Activated naive CD4-positive, alpha-beta T cell treated with anti-CD3 and anti-CD28 coated beads, Interleukin-2, amount 10 ng/mL, durations not matched to agents 7 days and 5 days (primary cell): ENCODE data around the gene SLC4A2.
A peak's percentile ranks its signal among the peaks of the same experiment; 100 is the strongest.

Experiments used
- CTCF ChIA-PET: fragments of 350-600 bp; sonication (Branson Sonifier 250); formaldehyde crosslinking; loops from one replicate; lab custom pipeline; 2021; ENCODE audit warnings: antibody characterized with exemption; lab: Charles Lee
- DNase-seq: peaks from one replicate; pipeline ENCODE4 v3.0.0-alpha.2; 2020
- H3K27ac Mint-ChIP-seq: one replicate; pipeline ENCODE4 v1.8.0; 2021; ENCODE audit warnings: mild to moderate bottlenecking, moderate library complexity, mixed read lengths
- H3K27me3 Mint-ChIP-seq: one replicate; pipeline ENCODE4 v1.8.0; 2021; ENCODE audit warnings: mild to moderate bottlenecking, mixed read lengths
- H3K36me3 Mint-ChIP-seq: one replicate; pipeline ENCODE4 v1.8.0; 2021; ENCODE audit warnings: mixed read lengths
- H3K4me1 Mint-ChIP-seq: one replicate; pipeline ENCODE4 v1.8.0; 2021; ENCODE audit warnings: mixed read lengths
- H3K4me3 Mint-ChIP-seq: one replicate; pipeline ENCODE4 v1.8.0; 2021; ENCODE audit warnings: mild to moderate bottlenecking, moderate library complexity, mixed read lengths
- H3K9me3 Mint-ChIP-seq: one replicate; pipeline ENCODE4 v1.8.0; 2021; ENCODE audit warnings: mixed read lengths

The SLC4A2 gene

DNA sequence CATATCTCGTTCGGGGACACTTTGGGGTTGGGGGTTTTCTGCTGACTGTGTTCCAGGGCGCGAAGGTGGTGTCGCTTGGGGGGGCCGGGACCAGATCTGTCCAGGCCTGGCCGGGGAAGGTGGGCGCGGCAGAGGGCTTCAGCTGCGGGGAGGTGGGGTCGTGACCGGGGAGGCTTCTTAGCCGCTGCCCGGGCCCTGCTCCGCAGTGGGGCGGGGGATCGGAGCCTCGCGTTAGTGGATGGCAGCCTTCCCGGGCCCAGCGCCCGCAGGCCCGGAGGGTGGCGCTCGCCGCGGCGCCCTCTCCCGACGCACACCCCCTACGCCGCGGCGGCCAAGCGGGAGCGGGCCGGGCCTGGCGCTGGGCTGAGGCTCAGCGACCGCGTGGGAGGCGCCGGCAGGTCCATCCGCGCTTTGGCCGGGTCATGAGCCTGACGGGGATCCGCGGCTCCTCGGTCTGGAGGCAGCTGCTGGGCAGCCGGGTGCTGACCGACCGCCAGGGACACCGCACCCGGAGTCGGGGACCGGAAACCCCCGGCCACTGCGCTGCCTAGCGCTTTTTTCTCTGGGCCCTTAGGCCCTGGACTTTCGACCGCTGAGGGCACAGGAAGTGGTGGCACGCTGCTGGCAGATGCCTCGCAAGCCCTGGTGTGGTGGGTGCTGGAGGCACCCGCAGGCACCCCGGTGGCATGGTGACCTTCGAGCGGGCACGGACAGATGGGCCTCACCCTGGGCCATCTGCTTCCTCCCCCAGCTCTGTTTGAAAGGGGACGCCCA is 28.0 kb downstream of the SLC4A2 start:
- Mint-ChIP-seq H3K4me1 (peaks cover 38% of the 10 kb centered on the region), H3K27me3 (peaks cover 66% of the 10 kb centered on the region), H3K27ac (no peak overlapping the region), H3K36me3 (peaks cover 5% of the 10 kb centered on the region), H3K9me3 (no peaks in the 10 kb centered on the region), H3K4me3 (peak overlapping the region; percentile 89)
- CTCF ChIA-PET = interaction anchor here (0.8 to 1.3 kb wide), 2 partner anchors 19 to 102 kb away, joined by 3 read pairs; no protein-coding TSS in a partner anchor
- DNase-seq = peak; percentile 48

DNA sequence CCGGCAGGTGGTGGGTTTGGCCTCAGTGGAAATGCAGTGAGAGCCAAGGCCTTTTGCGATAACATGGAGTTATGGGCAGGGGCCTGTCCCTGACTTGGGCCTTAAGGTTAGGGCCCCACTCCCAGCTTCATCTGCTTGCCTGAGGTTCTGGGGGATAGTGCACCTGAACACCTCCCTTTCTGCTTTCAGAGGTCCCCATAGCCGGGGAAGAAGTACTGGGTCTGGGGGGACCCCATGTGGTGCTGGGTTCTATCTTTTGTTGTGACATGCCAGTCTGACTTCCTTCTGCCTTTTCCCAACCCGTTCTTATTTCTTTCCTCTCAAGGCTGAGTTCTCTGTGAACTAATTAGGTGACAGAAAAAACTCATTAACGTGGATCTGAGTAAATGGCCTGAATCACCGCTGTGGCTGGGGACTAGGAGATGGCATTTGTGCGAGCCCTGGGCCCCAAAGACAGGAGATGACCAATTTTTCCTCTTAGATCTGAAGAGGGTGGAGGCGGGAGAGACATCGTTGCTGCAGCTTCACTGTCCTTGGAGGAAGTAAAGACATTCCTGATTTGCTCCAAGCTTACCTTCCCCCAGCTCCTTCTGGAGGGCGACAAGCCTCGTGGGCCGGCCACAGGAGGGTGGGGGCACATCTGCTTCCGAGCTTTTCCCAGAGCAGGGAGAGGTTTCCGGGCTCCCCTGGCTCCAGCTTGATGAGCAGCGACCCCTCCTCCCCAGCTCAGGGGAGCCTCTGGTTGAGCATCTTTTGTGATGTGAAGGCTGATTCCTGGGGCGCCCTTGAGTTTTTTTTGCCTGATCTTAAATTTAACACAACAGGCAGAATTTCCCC is 28.8 kb downstream of the SLC4A2 start:
- no peak for DNase-seq
- Mint-ChIP-seq H3K4me3 (peak overlapping the region; percentile 13), H3K27ac (no peak overlapping the region), H3K36me3 (peaks cover 2% of the 10 kb centered on the region), H3K4me1 (peaks cover 34% of the 10 kb centered on the region), H3K9me3 (no peaks in the 10 kb centered on the region), H3K27me3 (peaks cover 66% of the 10 kb centered on the region)
- CTCF ChIA-PET = interaction anchor here (0.8 to 1.3 kb wide), 2 partner anchors 20 to 102 kb away, joined by 3 read pairs; no protein-coding TSS in a partner anchor

DNA sequence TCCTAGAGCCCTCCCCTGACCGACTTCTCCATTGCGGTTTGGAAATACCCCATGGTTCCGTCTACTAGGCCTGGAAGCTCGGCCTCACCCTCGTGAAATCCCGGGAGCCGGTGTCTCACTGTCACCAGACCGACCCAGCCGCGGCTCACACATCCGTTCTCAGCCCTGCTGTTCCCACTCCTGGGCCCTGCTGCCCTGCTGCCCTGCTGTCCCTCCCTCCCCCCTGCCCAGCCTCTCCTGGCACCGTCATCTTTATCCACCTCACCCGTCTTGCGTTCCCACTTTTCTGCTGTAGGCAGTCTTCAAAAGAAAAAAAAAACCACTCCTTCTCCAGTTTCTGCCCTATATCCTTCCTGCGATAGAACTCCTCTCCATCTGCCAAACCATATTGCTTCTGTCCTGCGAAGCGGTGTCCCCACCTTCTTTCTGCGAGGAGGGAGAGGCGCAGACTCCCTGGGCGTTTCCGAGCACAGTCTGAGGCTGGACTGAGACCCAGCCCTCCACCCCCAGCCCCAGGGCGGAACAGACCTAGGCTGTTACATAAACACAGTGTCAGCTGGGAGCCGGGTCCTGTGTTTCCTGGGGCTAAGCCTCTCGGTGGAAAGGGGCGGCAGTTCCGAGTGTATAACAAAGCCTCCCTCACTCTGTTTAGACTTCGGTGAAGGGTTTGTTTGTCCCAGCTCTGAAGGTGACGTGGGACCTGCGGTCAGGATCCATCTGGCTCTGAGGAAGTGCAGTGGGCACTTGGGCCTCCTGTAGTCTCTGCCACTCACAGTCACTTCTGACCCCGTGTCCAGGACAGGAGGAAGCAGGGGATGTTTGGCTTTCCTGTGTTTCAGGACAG is 29.7 kb downstream of the SLC4A2 start:
- peak overlapping the region; percentile 1 for H3K27ac Mint-ChIP-seq
- CTCF ChIA-PET = interaction anchor here (0.9 to 2.3 kb wide), 6 partner anchors 14 to 126 kb away, joined by 3 to 10 read pairs (median 4); no protein-coding TSS in a partner anchor
- H3K9me3 Mint-ChIP-seq = no peaks in the 10 kb centered on the region
- peaks cover 62% of the 10 kb centered on the region for H3K27me3 Mint-ChIP-seq
- H3K4me1 Mint-ChIP-seq = peaks cover 28% of the 10 kb centered on the region
- H3K36me3 Mint-ChIP-seq = peaks cover 2% of the 10 kb centered on the region
- no peak for DNase-seq
- H3K4me3 Mint-ChIP-seq = peak overlapping the region; percentile 0

DNA sequence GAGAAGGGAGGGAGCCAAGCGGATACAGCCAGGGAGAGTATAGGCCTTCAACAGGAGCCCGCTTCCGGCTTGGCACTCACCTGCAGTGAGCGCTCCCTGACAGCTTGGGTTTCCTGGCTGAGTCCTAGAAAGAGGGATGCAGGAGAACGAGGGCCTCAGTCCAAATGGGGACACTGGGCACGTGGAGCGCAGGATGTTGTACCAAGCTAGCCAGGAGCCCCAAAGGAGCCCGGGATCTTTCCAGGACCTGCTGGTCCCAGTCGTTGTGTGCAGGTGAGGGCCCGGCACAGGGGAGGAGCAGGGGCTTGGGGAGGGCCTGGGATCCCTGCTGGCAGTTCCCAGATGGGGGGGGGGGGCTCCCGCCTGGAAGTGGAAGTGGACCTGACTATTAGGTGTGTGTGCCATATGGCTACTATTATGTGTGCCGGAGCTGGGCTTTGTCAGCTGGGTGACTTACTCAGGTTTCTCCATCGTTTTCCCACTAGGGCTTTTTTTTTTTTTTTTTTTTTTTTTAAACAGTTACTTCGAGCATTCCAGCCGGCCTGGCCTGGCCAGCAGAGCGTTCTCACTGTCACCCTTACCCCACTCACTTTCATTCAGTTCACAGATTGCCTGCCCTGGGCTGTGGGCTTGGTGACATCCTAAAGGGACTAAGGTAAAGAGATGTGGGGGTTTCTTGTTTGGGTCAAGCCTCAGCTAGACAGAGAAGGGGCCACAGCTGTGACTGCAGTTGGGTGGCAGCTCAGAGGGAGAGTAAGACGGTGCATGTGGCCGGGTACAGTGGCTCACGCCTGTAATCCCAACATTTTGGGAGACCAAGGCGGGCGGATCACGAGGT is 30.7 kb downstream of the SLC4A2 start:
- Mint-ChIP-seq H3K4me1 (peaks cover 22% of the 10 kb centered on the region), H3K9me3 (no peaks in the 10 kb centered on the region), H3K27me3 (peaks cover 53% of the 10 kb centered on the region), H3K27ac (no peak overlapping the region), H3K4me3 (no peak overlapping the region), H3K36me3 (peaks cover 2% of the 10 kb centered on the region)
- no peak for DNase-seq
- CTCF ChIA-PET = interaction anchor here (0.9 to 2.3 kb wide), 6 partner anchors 13 to 127 kb away, joined by 3 to 10 read pairs (median 5); partner anchors contain the start of gene ABCB8

DNA sequence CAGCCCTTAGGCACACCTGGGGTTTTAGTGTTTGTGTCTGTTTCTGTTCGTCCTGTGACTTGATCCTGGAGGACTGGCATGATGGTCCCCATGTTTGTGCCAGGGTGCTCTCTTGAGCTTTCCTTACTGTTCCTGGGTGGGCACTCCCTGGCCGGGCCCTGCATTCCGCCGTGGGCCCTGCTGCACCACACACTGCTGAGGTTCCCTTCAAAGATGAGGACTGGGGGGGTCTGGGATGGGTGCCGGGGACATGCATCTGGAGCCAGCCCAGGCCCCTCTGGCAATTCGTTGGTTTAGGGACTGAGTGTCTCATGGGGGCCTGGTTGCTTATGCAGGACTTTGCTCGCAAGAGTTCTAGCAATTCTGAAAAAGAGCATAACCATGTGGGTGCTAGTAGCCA is 31.6 kb downstream of the SLC4A2 start:
- CTCF ChIA-PET = interaction anchor here (1.3 to 2.3 kb wide), 4 partner anchors 17 to 128 kb away, joined by 4 to 10 read pairs (median 8); partner anchors contain the start of gene ABCB8
- no peaks in the 10 kb centered on the region for H3K9me3 Mint-ChIP-seq
- H3K4me1 Mint-ChIP-seq = peaks cover 13% of the 10 kb centered on the region
- H3K27ac Mint-ChIP-seq = no peak overlapping the region
- DNase-seq = no peak
- H3K4me3 Mint-ChIP-seq = no peak overlapping the region
- H3K27me3 Mint-ChIP-seq = peaks cover 44% of the 10 kb centered on the region
- peaks cover 2% of the 10 kb centered on the region for H3K36me3 Mint-ChIP-seq

DNA sequence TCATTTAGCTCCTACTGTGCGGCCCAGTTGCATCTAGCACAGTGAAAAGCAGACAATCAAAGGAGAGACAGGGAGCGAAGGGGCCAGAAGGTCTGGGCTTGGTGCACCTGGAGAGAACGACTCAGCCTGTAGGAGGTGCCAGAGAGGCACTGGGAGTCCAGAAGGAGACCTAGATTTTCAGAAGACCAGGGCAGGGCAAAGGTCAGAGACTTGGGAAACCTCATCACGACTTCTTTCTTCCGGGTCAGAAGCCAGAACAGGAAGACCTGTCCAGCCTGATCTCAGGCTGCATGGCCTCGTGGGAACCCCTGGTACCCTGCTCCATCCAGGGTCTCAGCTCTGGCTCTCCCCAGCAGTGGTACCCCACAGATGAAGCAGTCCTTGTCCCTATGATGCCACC is 32.0 kb downstream of the SLC4A2 start:
- Mint-ChIP-seq H3K27ac (no peak overlapping the region), H3K4me1 (peaks cover 12% of the 10 kb centered on the region), H3K36me3 (peaks cover 2% of the 10 kb centered on the region), H3K4me3 (no peak overlapping the region), H3K9me3 (no peaks in the 10 kb centered on the region), H3K27me3 (peaks cover 43% of the 10 kb centered on the region)
- DNase-seq = peak; percentile 45
- CTCF ChIA-PET = interaction anchor here (0.9 to 2.3 kb wide), 4 partner anchors 13 to 129 kb away, joined by 4 to 10 read pairs (median 8); partner anchors contain the start of gene ABCB8

DNA sequence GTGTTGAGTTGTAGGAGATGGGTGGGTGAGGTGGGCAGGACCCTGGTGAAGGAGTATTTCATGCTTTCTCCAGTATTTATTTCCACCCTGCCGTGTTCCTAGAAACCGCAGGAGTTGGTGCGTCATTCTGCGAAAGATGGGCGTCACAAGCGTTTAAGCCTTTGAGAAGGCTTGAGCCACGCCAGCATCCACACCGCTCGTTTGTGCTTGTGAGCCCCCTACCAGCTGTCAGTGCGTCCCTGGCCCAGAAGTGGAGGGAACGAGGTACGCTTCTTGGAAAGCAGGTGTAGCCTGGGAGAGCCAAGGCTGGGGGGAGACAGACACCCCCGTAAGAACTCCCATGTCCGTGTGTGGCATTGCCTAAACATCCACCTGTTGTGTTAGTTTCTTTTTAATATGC is 32.6 kb downstream of the SLC4A2 start:
- no peak for DNase-seq
- H3K4me3 Mint-ChIP-seq = no peak overlapping the region
- peaks cover 11% of the 10 kb centered on the region for H3K4me1 Mint-ChIP-seq
- peaks cover 39% of the 10 kb centered on the region for H3K27me3 Mint-ChIP-seq
- H3K36me3 Mint-ChIP-seq = peaks cover 2% of the 10 kb centered on the region
- CTCF ChIA-PET = interaction anchor here (0.9 to 1.9 kb wide), 3 partner anchors 14 to 19 kb away, joined by 4 to 9 read pairs (median 6); no protein-coding TSS in a partner anchor
- H3K27ac Mint-ChIP-seq = no peak overlapping the region
- H3K9me3 Mint-ChIP-seq = no peaks in the 10 kb centered on the region

DNA sequence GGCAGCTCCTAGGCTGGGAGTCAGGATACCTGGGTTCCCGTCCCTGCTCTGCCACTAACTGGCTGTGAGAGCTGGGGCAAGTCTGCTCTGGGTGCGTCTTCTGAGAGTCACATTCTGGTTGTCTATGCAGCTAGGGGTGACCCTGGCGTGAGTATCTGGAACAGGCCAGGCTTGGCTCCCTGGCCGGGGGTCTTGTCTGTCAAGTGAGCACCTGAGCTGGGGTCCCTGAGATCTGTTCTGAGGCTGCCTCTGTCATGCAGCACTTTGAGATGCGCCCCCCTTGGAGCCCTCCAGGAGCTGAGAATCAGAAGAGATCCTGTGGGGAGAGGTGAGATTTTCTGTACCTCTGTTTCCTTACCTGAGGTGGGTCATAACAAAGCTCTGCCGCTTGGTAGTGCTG is 34.4 kb downstream of the SLC4A2 start:
- Mint-ChIP-seq H3K27ac (no peak overlapping the region), H3K36me3 (peaks cover 2% of the 10 kb centered on the region)

DNA sequence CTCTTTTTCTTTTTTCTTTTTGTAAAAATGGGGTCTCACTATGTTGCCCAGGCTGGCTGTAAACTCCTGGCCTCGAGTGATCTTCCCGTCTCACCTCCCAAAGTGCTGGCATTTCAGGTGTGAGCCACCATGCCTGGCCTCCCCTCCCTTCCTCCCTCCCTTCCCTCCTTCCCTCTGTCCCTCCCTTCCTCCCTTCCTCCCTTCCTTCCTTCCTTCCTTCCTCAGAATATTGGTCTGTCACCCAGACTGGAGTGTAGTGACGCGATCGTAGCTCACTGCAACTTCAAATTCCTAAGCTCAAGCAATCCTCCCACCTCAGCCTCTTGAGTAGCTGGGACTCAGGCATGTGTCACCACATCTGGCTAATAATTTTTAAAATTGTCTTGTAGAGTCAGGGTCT is 35.3 kb downstream of the SLC4A2 start:
- Mint-ChIP-seq H3K4me3 (no peak overlapping the region), H3K36me3 (no peaks in the 10 kb centered on the region), H3K27ac (no peak overlapping the region), H3K27me3 (peaks cover 13% of the 10 kb centered on the region), H3K4me1 (no peaks in the 10 kb centered on the region), H3K9me3 (no peaks in the 10 kb centered on the region)
- CTCF ChIA-PET = interaction anchor here (1.0 to 2.0 kb wide), 5 partner anchors 10 to 102 kb away, joined by 3 to 12 read pairs (median 4); no protein-coding TSS in a partner anchor
- no peak for DNase-seq

More for the DNA sequence above, 34.4 kb downstream of the SLC4A2 start:
- no peaks in the 10 kb centered on the region for H3K9me3 Mint-ChIP-seq
- no peak overlapping the region for H3K4me3 Mint-ChIP-seq
- no peak for DNase-seq
- peaks cover 4% of the 10 kb centered on the region for H3K4me1 Mint-ChIP-seq
- CTCF ChIA-PET = interaction anchor here (1.0 to 1.4 kb wide), 3 partner anchors 17 to 30 kb away, joined by 3 to 5 read pairs (median 4); no protein-coding TSS in a partner anchor
- H3K27me3 Mint-ChIP-seq = peaks cover 22% of the 10 kb centered on the region

DNA sequence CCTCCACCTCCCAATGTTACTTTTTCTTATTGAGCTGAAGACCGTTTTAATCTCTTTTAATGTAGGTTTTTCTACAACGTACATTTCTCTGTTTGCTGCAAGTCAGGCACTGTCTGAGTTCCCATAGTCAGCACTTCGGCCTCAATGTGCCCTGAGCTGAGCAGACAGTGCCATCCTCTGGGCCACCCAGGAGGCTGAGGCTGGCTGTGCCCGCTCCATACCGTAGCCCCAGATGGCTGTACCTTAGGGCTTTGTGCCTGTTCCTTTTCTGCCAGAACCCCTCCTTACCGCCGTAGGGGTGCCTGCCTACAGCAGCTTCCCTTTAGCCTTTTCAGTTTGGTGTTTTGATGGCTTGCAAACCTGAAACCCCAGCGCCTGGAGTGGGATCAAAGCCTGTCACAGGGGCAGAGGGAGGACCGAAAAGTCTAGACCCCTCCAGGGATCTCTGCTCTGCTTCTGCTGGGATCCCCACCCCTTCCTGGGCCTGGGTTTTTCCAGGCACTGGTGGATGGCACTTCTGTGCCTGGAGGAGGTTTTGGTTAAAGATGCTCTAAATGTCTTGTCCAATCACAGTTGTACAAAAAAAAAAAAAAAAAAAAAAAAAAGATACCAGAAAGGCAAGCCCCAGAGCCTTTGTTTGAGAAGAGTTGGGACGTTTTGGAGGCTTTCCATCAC is 35.9 kb downstream of the SLC4A2 start:
- CTCF ChIA-PET = interaction anchor here (1.0 to 2.0 kb wide), 4 partner anchors 10 to 103 kb away, joined by 3 to 12 read pairs (median 4); no protein-coding TSS in a partner anchor
- Mint-ChIP-seq H3K4me1 (no peaks in the 10 kb centered on the region), H3K27me3 (peaks cover 9% of the 10 kb centered on the region), H3K36me3 (no peaks in the 10 kb centered on the region), H3K27ac (no peak overlapping the region), H3K9me3 (no peaks in the 10 kb centered on the region), H3K4me3 (no peak overlapping the region)
- DNase-seq = no peak

DNA sequence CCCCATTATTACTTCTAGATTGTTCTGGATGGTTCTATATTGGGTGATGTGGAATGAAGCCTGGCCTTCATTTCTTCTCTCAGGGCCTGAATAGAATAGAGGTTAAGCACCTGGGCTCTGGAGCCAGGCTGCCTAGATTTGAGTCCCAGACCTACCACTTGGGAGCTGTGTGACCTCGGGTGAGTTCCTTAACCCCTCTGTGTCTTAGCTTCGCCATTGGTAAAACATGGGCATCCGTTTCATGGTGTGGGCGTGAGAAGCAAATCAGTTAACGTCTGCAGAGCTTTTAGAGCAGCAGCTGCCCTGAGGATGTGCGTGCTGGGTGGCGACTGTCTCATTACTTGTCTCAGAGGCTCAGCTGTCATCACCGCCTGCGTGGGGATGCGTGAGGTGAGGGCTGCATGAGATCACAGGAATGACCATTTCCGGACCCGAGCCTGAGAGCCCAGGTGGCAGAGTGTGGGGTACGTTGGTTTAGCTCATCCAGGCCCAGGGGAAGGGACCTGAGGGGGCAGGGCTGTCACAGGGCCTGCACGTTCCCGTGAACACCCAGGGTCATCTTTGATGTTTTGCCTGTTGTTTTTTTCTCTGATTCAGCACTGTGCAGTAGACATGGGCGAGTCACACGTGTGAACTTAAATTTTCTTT is 36.6 kb downstream of the SLC4A2 start:
- H3K4me1 Mint-ChIP-seq = no peaks in the 10 kb centered on the region
- no peak overlapping the region for H3K27ac Mint-ChIP-seq
- CTCF ChIA-PET = interaction anchor here (2.0 kb wide), 1 partner anchor 14 kb away, joined by 12 read pairs; no protein-coding TSS in a partner anchor
- no peak for DNase-seq
- no peaks in the 10 kb centered on the region for H3K36me3 Mint-ChIP-seq
- H3K9me3 Mint-ChIP-seq = no peaks in the 10 kb centered on the region
- H3K4me3 Mint-ChIP-seq = no peak overlapping the region
- H3K27me3 Mint-ChIP-seq = peaks cover 6% of the 10 kb centered on the region
